Measurements from ENCODE around the gene ZNRF2. TPM values are rescaled to one million over a fixed set of nuclear protein-coding genes. Genes with fewer than 3 reads are reported as not detected.

Gene ZNRF2
- total RNA-seq, 4 donors from 2014 or later: 31.4 to 42.5 (median 39.2) TPM

DNA sequence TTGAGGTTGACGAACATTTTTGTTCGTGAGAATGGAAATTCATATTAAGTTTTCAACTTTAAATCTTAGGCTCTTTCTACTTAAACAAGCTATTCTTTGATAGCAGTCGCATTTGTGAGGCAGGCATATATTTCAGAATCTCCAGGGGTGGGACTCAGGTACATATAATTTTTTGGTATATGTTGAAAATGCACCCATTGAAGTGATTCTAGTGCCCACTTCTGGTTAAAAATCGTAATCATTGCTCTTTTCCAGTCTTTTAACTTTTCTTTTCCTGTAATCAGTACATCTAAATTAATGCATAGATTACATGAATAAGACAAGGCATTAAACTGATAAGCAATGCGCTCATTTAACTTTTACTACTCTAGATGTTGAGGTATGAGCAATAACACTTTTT, 67.8 kb downstream of the ZNRF2 start:
- TF ChIP-seq POLR2A (IDR thresholded peaks at IDR 0.05) (no peak), EP300 (IDR thresholded peaks at IDR 0.05) (no peak)
- TF ChIP-seq, protein P1, sequence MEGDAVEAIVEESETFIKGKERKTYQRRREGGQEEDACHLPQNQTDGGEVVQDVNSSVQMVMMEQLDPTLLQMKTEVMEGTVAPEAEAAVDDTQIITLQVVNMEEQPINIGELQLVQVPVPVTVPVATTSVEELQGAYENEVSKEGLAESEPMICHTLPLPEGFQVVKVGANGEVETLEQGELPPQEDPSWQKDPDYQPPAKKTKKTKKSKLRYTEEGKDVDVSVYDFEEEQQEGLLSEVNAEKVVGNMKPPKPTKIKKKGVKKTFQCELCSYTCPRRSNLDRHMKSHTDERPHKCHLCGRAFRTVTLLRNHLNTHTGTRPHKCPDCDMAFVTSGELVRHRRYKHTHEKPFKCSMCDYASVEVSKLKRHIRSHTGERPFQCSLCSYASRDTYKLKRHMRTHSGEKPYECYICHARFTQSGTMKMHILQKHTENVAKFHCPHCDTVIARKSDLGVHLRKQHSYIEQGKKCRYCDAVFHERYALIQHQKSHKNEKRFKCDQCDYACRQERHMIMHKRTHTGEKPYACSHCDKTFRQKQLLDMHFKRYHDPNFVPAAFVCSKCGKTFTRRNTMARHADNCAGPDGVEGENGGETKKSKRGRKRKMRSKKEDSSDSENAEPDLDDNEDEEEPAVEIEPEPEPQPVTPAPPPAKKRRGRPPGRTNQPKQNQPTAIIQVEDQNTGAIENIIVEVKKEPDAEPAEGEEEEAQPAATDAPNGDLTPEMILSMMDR (IDR thresholded peaks at IDR 0.05): no peak
- Histone ChIP-seq H3K9me3 (no peaks in the 10 kb centered on the region), H3K27me3 (no peaks in the 10 kb centered on the region), H3K36me3 (peaks cover 0 to 5% (median 0%) of the 10 kb centered on the region in 3 donors), H3K4me3 (no peak overlapping the region), H3K4me1 (peaks cover 0 to 41% (median 8%) of the 10 kb centered on the region in 4 donors), H3K27ac (peak overlapping the region in 1 of 4 donors; percentile 48)
- no peak for DNase-seq (ENCODE audit: low spot score in 2 of 2)
- WGBS, 2 donors: 91 to 95% methylated on average over 5 of the region's 5 CpGs

DNA sequence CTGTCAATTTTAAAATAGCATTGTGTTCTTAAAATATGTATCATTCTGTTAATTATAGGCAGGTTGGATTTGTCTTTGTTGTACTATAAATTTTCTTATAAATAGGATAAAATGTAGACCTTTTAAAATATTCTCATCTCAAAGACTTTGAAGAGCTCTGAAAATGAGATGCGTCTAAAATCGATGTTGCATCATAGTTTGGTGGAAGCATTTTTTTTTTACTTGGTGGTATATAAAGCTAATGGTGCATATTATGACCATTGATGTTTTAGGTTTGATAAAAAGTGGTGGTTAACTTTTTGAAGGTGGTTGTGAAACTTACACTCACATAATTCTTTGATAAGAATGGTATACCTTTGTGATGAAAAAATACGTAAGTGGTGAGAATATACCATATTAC, 69.1 kb downstream of the ZNRF2 start:
- Histone ChIP-seq H3K4me1 (peaks cover 0 to 29% (median 4%) of the 10 kb centered on the region in 4 donors), H3K4me3 (no peak overlapping the region), H3K27ac (no peak overlapping the region), H3K36me3 (peaks cover 0 to 6% (median 0%) of the 10 kb centered on the region in 3 donors), H3K27me3 (no peaks in the 10 kb centered on the region), H3K9me3 (no peaks in the 10 kb centered on the region)
- TF ChIP-seq POLR2A (IDR thresholded peaks at IDR 0.05) (no peak), EP300 (IDR thresholded peaks at IDR 0.05) (no peak)
- TF ChIP-seq, protein P1 (IDR thresholded peaks at IDR 0.05): no peak
- DNase-seq (ENCODE audit: low spot score in 2 of 2): no peak
- WGBS, 2 donors: 95 to 96% methylated on average over 3 of the region's 3 CpGs

DNA sequence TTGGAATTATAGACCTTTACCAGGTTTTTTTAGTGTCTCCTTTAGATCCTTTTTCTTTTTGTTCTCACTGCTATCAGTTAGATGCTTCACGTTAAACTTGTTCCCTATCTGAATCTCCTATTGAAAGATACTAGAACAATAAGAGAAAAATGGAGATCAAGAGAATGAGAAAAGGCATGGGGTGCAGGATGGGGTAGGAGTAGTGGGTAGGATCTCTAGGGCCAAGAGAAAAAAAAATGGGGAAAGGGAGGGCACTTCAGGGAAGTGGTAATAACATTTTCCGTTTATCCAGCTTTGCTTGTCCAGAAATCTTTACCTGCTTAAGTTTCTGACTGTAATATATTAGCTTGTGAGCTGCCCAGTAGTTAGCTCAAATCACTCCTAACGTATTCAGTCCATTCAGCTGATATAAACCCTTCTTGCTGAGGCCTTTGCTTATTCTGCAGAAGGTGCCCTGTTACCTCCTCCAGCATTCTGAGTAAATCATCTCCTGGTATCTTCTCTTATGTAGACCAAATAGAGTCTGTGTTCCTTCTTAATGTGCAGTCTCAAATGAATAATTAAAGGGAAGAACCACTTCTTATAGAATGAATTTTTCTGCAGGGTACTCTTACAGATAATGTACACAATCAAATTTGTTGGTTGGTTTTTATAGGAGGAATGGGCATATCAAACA, 69.7 kb downstream of the ZNRF2 start:
- Histone ChIP-seq H3K27me3 (no peaks in the 10 kb centered on the region), H3K9me3 (no peaks in the 10 kb centered on the region), H3K27ac (no peak overlapping the region), H3K4me3 (no peak overlapping the region), H3K36me3 (peaks cover 0 to 6% (median 0%) of the 10 kb centered on the region in 3 donors), H3K4me1 (peaks cover 0 to 24% (median 1%) of the 10 kb centered on the region in 4 donors)
- TF ChIP-seq EP300 (IDR thresholded peaks at IDR 0.05) (no peak), POLR2A (IDR thresholded peaks at IDR 0.05) (no peak)
- TF ChIP-seq, protein P1 (IDR thresholded peaks at IDR 0.05): no peak
- DNase-seq (ENCODE audit: low spot score in 2 of 2): no peak
- WGBS, 2 donors: 88 to 95% methylated on average over 3 of the region's 3 CpGs

DNA sequence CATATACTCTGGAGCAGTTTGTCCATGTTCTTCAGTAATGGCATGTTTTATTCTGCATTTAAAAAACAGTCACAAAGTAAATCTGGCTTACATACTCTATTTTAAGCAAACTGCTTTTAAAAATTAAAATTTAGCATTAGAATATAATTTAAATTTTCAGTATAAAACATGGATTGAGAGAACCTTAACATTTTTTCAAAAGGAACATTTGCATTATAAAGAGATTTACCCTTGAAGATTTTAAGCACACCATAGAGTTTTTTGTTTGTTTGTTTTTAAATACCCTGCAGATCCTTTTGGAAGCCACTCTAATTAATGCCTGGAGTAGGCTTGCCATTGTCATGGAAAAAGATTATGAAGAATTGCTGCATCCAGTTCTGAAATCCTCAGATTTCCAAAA, 70.4 kb downstream of the ZNRF2 start:
- no peaks in the 10 kb centered on the region for H3K9me3 ChIP-seq
- no peaks in the 10 kb centered on the region for H3K27me3 ChIP-seq
- TF ChIP-seq EP300 (IDR thresholded peaks at IDR 0.05): no peak
- TF ChIP-seq POLR2A (IDR thresholded peaks at IDR 0.05): no peak
- TF ChIP-seq, protein P1 (IDR thresholded peaks at IDR 0.05): no peak
- no peak overlapping the region for H3K4me3 ChIP-seq
- H3K36me3 ChIP-seq: peaks cover 0 to 6% (median 0%) of the 10 kb centered on the region in 3 donors
- H3K4me1 ChIP-seq: peaks cover 0 to 19% (median 0%) of the 10 kb centered on the region in 4 donors
- no peak overlapping the region for H3K27ac ChIP-seq
- DNase-seq (ENCODE audit: low spot score in 2 of 2): no peak

DNA sequence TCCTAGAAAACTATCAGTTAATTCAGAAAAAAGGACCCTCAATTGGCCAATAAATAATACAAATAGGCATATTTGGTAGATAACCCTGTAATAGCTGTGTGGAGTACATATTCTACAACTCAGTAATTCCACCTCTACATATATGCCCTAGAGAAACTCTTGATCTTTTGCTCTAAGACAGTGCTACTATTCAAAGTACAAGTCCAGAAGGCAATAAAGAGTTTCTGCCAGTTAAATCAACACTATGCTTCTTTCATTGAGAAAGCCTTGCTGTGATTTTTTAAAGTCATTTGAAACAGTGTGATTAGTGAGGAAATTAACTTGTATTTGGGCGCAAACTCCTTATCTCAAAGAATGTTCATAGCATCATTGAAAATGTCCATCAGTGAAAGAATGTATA, 75.6 kb downstream of the ZNRF2 start:
- Histone ChIP-seq H3K36me3 (peaks cover 0 to 6% (median 0%) of the 10 kb centered on the region in 3 donors), H3K9me3 (no peaks in the 10 kb centered on the region), H3K4me1 (peaks cover 0 to 9% (median 0%) of the 10 kb centered on the region in 4 donors), H3K27ac (no peak overlapping the region), H3K27me3 (no peaks in the 10 kb centered on the region), H3K4me3 (no peak overlapping the region)
- TF ChIP-seq, protein P1 (IDR thresholded peaks at IDR 0.05): no peak
- TF ChIP-seq EP300 (IDR thresholded peaks at IDR 0.05) (no peak), POLR2A (IDR thresholded peaks at IDR 0.05) (no peak)
- DNase-seq (ENCODE audit: low spot score in 2 of 2): no peak
- 91 to 95% methylated on average over 1 of the region's 1 CpG for WGBS, 2 donors

Measured in tibial nerve (tissue), 4 donors.